Endothelial cell of umbilical vein (primary cell): ENCODE data around the gene GPANK1.

Experiments used
- EZH2 ChIP-seq: IDR thresholded peaks from 2 replicates; pipeline ENCODE4 v1.6.1; 2012; ENCODE audit warnings: borderline replicate concordance, low read depth, mild to moderate bottlenecking, moderate library complexity, low read length, inconsistent platforms; ENCODE audit not compliant: severe bottlenecking
- FOS ChIP-seq: IDR thresholded peaks from 2 replicates; pipeline ENCODE4 v1.6.1; 2011; ENCODE audit warnings: mild to moderate bottlenecking, low read length, moderate library complexity, borderline replicate concordance; ENCODE audit not compliant: insufficient read depth
- JUN ChIP-seq: IDR thresholded peaks from 2 replicates; pipeline ENCODE4 v1.6.1; 2011; ENCODE audit warnings: borderline replicate concordance, low read depth; ENCODE audit not compliant: insufficient read length, insufficient read depth
- MAX ChIP-seq: IDR thresholded peaks from 2 replicates; pipeline ENCODE4 v1.6.1; 2011; ENCODE audit not compliant: insufficient read depth, insufficient read length
- MYC ChIP-seq: IDR thresholded peaks from one replicate; pipeline ENCODE4 v1.6.1; 2011; ENCODE audit warnings: mild to moderate bottlenecking, low read depth, low read length
- POLR2A ChIP-seq: IDR thresholded peaks from 2 replicates; pipeline ENCODE4 v1.6.1; 2012; ENCODE audit warnings: low read depth, mild to moderate bottlenecking, control low read depth, low read length
- POLR2AphosphoS5 ChIP-seq: IDR thresholded peaks from 2 replicates; pipeline ENCODE4 v1.6.1; 2012; ENCODE audit warnings: low read depth, mild to moderate bottlenecking, control low read depth, low read length, moderate library complexity; ENCODE audit not compliant: insufficient read depth
- TF ChIP-seq, protein P1 (sequence below), 2 donors: IDR thresholded peaks; 1 replicate in 1 of 2; 2 replicates in 1 of 2; pipeline ENCODE4 v1.5.1; 2011; ENCODE audit warnings: low read length in 2 of 2, mild to moderate bottlenecking in 2 of 2, moderate library complexity in 2 of 2, control low read depth in 1 of 2, inconsistent platforms in 1 of 2, low read depth in 1 of 2; ENCODE audit not compliant: insufficient read depth in 1 of 2; ENCODE audit errors: extremely low read depth in 1 of 2

DNA sequence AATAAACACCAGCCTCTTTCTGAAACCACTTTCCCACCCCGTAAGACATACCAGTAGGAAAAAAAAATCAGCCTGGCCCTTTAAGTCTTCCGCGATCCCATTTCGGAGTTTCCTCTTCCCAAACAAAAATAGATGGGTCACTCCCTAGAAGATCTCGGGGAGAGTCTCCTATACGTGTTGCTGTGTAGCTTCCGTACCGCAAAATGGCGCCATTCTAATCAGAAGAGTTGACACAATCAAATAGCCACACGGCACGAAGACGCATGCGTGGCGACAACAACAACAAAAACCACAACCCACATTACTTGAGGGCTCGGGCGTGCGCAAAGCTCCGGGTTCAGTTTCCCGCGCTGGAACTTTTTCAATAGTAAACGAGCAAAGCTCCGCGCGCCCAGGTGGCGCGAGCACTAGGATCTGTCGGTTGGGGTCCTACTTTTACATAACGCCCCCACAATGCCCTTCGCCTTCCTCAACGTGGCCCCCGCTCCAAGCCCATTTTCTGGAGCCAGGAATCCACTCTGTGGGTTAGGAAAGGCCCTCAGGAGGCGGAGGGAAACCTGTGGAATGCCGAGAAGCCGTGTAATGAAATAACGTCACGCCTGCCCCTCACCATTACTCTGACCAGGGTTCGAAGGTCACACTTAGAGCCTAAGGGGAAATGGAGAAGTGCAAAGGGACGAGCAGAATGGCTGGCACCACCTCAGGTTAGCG lies at the start of gene GPANK1:
- TF ChIP-seq EZH2 = no peak
- TF ChIP-seq, protein P1, sequence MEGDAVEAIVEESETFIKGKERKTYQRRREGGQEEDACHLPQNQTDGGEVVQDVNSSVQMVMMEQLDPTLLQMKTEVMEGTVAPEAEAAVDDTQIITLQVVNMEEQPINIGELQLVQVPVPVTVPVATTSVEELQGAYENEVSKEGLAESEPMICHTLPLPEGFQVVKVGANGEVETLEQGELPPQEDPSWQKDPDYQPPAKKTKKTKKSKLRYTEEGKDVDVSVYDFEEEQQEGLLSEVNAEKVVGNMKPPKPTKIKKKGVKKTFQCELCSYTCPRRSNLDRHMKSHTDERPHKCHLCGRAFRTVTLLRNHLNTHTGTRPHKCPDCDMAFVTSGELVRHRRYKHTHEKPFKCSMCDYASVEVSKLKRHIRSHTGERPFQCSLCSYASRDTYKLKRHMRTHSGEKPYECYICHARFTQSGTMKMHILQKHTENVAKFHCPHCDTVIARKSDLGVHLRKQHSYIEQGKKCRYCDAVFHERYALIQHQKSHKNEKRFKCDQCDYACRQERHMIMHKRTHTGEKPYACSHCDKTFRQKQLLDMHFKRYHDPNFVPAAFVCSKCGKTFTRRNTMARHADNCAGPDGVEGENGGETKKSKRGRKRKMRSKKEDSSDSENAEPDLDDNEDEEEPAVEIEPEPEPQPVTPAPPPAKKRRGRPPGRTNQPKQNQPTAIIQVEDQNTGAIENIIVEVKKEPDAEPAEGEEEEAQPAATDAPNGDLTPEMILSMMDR (IDR thresholded peaks at IDR 0.05; ENCODE audit: extremely low read depth in 1 of 2, insufficient read depth in 1 of 2, low read depth in 1 of 2, low read length in 2 of 2) = no peak
- TF ChIP-seq MAX = peak; percentile 51
- peak; percentile 41 for TF ChIP-seq POLR2AphosphoS5
- peak; percentile 38 for TF ChIP-seq POLR2A
- no peak for TF ChIP-seq JUN
- no peak for TF ChIP-seq MYC
- TF ChIP-seq FOS = no peak
